ENCODE results near the gene PRR18. TPM values are rescaled to one million over a fixed set of nuclear protein-coding genes. Genes with fewer than 3 reads are reported as not detected.

PRR18 gene
- total and polyA plus RNA-seq, 2 donors: 0.05 to 0.09 TPM

DNA sequence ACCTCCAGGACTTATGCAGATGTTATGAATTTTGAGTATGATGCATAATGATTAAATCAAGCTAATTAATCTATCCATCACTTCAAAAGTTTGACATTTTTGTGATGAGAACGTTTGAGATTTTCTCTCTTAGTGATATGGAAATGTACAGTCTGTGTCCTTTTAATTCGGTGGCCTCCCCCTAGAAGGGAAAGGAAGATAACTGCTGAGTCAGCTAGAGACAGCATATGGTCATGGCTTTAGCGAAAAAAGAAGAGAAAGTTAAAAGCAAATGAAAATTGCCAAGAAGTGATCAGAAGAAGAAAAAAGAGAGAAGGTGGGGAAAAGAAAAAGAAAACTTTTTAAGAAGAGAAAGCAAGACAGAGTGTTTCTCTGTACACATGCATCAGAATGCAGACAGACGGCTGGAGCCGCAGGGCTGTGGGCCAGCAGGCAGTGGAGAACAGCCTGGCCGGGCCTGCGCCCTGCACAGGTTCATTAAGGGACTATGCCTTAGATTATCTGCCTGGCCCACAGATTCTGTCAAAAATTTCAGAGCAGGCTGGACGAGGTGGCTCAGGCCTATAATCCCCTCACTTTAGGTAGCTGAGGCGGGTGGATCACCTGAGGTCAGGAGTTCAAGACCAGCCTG lies 7.7 kb downstream of the PRR18 start:
- Histone ChIP-seq H3K27me3 (ENCODE audit: control insufficient read depth in 2 of 2, insufficient read depth in 1 of 2, low read length in 1 of 2) (peaks cover 1 to 6% of the 10 kb centered on the region in 2 donors), H3K27ac (ENCODE audit: low read depth in 1 of 2, low read length in 1 of 2) (no peak overlapping the region), H3K4me1 (ENCODE audit: control insufficient read depth in 2 of 2, insufficient read depth in 2 of 2, low read length in 2 of 2) (no peaks in the 10 kb centered on the region), H3K36me3 (ENCODE audit: control insufficient read depth in 2 of 2, insufficient read depth in 2 of 2, low read length in 1 of 2) (no peaks in the 10 kb centered on the region), H3K4me3 (ENCODE audit: low read length in 2 of 2) (no peak overlapping the region), H3K9me3 (ENCODE audit: control insufficient read depth in 2 of 2, insufficient read depth in 1 of 2, low read length in 1 of 2) (no peaks in the 10 kb centered on the region)
- DNase-seq (ENCODE audit: low read depth in 6 of 9, low spot score in 9 of 9): no peak
- WGBS: 95% methylated on average over 9 of the region's 9 CpGs

DNA sequence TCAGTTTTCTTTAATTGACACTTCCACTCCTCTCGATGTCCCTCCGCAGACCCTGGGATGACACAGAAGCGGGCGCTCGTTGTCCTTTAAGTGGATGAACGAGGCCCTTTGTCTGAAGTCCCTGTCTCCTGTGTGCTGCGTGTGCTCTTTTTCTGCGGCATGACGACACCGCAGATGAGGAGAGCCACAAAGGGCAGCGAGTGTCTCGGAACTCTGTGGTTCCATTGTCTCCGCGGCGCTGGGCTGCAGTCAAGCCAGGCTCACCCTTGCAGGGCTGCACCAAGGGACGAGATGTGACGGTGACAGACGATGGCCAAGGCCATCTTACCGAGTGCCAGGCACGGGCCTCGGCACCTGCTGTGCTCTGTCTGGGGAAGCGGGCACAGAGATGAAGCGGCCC lies 10.6 kb downstream of the PRR18 start:
- H3K36me3 ChIP-seq (ENCODE audit: control insufficient read depth in 2 of 2, insufficient read depth in 2 of 2, low read length in 1 of 2): no peaks in the 10 kb centered on the region
- WGBS: 98% methylated on average over 23 of the region's 23 CpGs
- no peak overlapping the region for H3K4me3 ChIP-seq (ENCODE audit: low read length in 2 of 2)
- no peaks in the 10 kb centered on the region for H3K9me3 ChIP-seq (ENCODE audit: control insufficient read depth in 2 of 2, insufficient read depth in 1 of 2, low read length in 1 of 2)
- peaks cover 0 to 9% of the 10 kb centered on the region in 2 donors for H3K4me1 ChIP-seq (ENCODE audit: control insufficient read depth in 2 of 2, insufficient read depth in 2 of 2, low read length in 2 of 2)
- H3K27me3 ChIP-seq (ENCODE audit: control insufficient read depth in 2 of 2, insufficient read depth in 1 of 2, low read length in 1 of 2): no peaks in the 10 kb centered on the region
- no peak for DNase-seq (ENCODE audit: low read depth in 6 of 9, low spot score in 9 of 9)
- no peak overlapping the region for H3K27ac ChIP-seq (ENCODE audit: low read depth in 1 of 2, low read length in 1 of 2)

DNA sequence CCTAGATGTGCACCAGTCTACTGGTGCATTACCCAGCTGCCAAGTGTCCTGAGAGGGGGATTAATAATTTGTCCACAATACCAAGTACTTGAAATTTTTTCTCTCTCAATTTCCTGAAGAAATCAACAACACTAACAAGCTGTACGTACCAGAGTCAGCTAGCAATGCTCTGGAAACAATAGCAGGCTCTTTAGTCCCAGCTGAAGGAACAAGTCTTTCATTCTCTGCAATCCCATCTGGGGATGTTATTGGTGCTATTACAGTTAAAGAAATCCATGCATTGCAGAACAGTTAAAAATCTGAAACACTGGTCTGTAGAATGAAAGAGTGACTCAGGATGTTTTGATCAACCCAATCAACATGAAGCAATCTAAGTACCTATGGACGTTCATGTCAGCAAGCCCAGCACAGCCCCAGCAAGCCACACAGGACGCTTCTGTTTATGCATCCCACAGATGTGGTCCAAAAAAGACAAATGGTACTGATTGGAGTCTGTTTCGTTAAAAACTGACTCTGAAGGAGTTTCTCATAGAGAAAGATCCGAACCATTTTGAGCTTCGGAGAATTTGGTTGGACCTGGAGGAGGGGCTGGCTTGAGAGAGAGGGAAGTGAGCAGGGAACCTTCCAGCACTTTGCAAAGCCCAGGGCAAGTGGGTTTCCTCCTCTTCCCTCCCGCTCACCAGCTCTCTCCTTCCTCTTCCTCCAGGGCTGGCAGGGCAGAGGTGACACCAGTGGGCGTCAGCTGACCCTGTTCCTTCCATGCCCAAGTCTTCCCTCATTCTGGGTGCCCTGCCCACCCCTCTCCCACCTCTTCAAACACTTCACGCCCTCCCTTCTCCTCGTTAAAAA lies 11.9 kb downstream of the PRR18 start:
- Histone ChIP-seq H3K36me3 (ENCODE audit: control insufficient read depth in 2 of 2, insufficient read depth in 2 of 2, low read length in 1 of 2) (no peaks in the 10 kb centered on the region), H3K4me3 (ENCODE audit: low read length in 2 of 2) (no peak overlapping the region), H3K27ac (ENCODE audit: low read depth in 1 of 2, low read length in 1 of 2) (no peak overlapping the region), H3K27me3 (ENCODE audit: control insufficient read depth in 2 of 2, insufficient read depth in 1 of 2, low read length in 1 of 2) (no peaks in the 10 kb centered on the region), H3K9me3 (ENCODE audit: control insufficient read depth in 2 of 2, insufficient read depth in 1 of 2, low read length in 1 of 2) (no peaks in the 10 kb centered on the region), H3K4me1 (ENCODE audit: control insufficient read depth in 2 of 2, insufficient read depth in 2 of 2, low read length in 2 of 2) (peaks cover 0 to 9% of the 10 kb centered on the region in 2 donors)
- WGBS: 86% methylated on average over 10 of the region's 10 CpGs
- DNase-seq (ENCODE audit: low read depth in 6 of 9, low spot score in 9 of 9): no peak

DNA sequence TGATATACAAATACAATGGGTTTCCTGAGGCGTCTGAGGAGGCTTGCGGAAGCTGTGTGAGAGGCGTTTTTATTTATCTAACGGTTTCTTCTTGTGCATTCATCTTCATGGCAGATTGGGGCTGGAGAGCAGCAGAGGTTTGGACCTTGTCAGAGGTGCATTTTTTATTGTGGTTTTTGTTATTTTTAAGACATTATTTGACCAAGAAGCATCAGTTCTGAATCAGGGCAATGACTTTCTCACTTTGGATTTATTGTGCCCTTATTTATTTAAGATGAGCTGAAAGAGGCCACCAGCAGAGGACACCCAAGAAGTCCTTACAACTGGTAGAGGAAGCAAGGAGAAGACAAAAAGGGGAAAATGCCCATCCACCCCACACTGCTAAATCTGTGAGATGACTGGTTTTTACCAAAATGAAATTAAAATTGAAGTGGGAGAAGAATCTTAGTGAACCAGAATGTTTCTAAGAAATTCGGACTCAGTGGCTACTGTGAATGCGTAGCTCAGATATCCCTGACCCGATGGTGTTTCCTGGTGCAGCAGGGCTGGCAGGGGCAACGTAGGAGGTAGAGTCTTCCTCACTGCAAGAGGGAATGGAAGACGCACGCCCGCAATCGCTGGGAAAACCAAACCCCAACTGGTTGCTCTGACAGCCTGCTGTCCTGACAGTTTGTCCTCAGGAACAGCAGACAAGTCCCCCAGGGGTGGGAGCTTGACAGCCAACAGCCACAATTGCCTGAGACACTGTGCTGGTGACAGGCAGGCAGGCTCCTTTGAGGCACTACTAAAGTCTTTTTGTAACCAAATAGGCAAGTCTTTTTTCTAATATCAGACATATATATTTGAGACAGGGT lies 14.2 kb downstream of the PRR18 start:
- DNase-seq (ENCODE audit: low read depth in 6 of 9, low spot score in 9 of 9): no peak
- H3K36me3 ChIP-seq (ENCODE audit: control insufficient read depth in 2 of 2, insufficient read depth in 2 of 2, low read length in 1 of 2): no peaks in the 10 kb centered on the region
- no peak overlapping the region for H3K27ac ChIP-seq (ENCODE audit: low read depth in 1 of 2, low read length in 1 of 2)
- no peaks in the 10 kb centered on the region for H3K27me3 ChIP-seq (ENCODE audit: control insufficient read depth in 2 of 2, insufficient read depth in 1 of 2, low read length in 1 of 2)
- H3K9me3 ChIP-seq (ENCODE audit: control insufficient read depth in 2 of 2, insufficient read depth in 1 of 2, low read length in 1 of 2): no peaks in the 10 kb centered on the region
- WGBS: 89% methylated on average over 12 of the region's 12 CpGs
- no peak overlapping the region for H3K4me3 ChIP-seq (ENCODE audit: low read length in 2 of 2)
- H3K4me1 ChIP-seq (ENCODE audit: control insufficient read depth in 2 of 2, insufficient read depth in 2 of 2, low read length in 2 of 2): peaks cover 0 to 9% of the 10 kb centered on the region in 2 donors

DNA sequence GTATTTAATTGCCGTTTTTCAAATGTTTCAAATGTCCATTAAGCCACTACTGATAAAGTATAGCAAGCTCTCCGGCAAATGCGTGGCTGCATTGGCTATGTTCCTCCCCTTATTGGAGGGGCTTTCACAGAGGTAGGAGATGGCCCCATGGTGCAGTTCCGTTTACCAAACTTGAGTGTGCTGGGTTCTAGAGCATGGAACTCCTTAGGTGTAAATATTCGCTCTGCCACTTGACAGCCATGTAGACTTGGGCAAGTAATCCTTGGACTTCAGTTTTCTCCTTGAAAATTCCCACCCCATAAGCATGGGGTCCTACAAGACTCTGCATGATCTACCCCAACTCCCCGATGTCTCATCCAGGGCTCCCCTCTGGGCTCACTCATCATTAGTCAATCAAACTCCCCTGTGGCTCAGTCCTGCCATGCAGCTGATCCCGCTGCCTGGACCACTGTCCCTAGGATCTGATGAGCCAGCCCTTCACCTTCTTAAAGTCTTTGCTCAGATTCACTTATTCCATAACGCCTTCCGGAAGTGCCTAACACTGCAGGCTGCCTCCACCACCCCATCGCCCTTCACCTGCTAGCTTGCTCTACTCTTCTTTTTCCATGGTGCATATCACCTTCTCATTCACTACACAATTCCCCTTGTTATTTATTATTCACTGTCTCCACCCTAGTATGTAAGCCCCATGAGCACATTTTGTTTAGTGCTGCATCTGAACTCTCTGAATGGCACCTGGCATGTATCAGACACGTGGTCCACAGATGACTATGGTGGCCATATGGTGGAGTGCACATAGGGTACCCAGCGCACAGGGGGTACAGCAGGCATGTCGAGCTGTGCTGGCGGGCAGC lies 18.8 kb downstream of the PRR18 start:
- no peak overlapping the region for H3K4me3 ChIP-seq (ENCODE audit: low read length in 2 of 2)
- peak in 6 of 9 donors; percentile 34 to 68 (median 44) for DNase-seq (ENCODE audit: low read depth in 6 of 9, low spot score in 9 of 9)
- no peak overlapping the region for H3K27ac ChIP-seq (ENCODE audit: low read depth in 1 of 2, low read length in 1 of 2)
- peaks cover 0 to 5% of the 10 kb centered on the region in 2 donors for H3K4me1 ChIP-seq (ENCODE audit: control insufficient read depth in 2 of 2, insufficient read depth in 2 of 2, low read length in 2 of 2)
- H3K27me3 ChIP-seq (ENCODE audit: control insufficient read depth in 2 of 2, insufficient read depth in 1 of 2, low read length in 1 of 2): peaks cover 0 to 6% of the 10 kb centered on the region in 2 donors
- no peaks in the 10 kb centered on the region for H3K36me3 ChIP-seq (ENCODE audit: control insufficient read depth in 2 of 2, insufficient read depth in 2 of 2, low read length in 1 of 2)
- H3K9me3 ChIP-seq (ENCODE audit: control insufficient read depth in 2 of 2, insufficient read depth in 1 of 2, low read length in 1 of 2): no peaks in the 10 kb centered on the region
- WGBS: 97% methylated on average over 14 of the region's 14 CpGs

DNA sequence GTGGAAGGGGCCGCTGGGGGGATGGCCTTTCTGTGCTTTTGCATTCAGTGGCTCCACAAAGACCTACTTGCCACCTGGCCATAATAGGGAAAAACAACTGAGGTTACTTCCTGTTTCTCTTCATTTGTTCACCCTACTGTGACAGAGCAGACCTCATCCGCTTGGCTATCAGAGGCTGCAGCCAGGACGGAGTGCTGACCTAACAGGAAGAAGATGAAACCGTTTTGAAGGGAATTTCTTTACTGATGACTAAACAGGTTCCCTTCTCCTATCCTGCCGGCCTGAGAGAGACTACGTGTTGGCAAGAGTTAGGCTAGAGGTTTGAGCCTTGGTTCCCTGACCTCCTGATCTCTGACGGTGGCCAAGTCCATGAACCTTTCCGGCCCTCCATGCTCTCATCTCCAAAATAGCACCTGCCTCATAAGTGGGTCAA lies 21.3 kb downstream of the PRR18 start:
- no peak overlapping the region for H3K27ac ChIP-seq (ENCODE audit: low read depth in 1 of 2, low read length in 1 of 2)
- H3K9me3 ChIP-seq (ENCODE audit: control insufficient read depth in 2 of 2, insufficient read depth in 1 of 2, low read length in 1 of 2): no peaks in the 10 kb centered on the region
- H3K36me3 ChIP-seq (ENCODE audit: control insufficient read depth in 2 of 2, insufficient read depth in 2 of 2, low read length in 1 of 2): no peaks in the 10 kb centered on the region
- peaks cover 0 to 18% of the 10 kb centered on the region in 2 donors for H3K27me3 ChIP-seq (ENCODE audit: control insufficient read depth in 2 of 2, insufficient read depth in 1 of 2, low read length in 1 of 2)
- 72% methylated on average over 8 of the region's 8 CpGs for WGBS
- DNase-seq (ENCODE audit: low read depth in 6 of 9, low spot score in 9 of 9): peak in 3 of 9 donors; percentile 26 to 59 (median 37)
- no peaks in the 10 kb centered on the region for H3K4me1 ChIP-seq (ENCODE audit: control insufficient read depth in 2 of 2, insufficient read depth in 2 of 2, low read length in 2 of 2)
- H3K4me3 ChIP-seq (ENCODE audit: low read length in 2 of 2): no peak overlapping the region

DNA sequence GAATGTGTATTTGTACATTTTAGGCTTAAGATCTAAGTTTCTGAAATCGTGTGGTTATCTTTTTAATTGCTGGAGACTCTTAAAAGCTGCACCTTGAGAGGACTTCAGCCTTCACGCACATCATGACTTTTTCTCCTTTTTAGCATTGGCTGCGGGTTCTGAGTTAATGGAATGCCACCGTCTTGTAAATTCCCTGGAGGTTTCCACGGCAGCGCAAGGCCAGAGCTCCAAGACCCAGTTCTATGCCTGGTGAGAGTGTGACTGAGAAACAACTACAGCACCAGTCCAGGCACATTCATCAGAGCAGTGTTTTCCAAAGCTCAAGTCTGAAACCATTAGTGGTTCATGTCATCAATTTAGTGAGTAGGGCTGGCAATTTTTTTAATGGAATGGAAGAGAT lies 23.0 kb downstream of the PRR18 start:
- Histone ChIP-seq H3K9me3 (ENCODE audit: control insufficient read depth in 2 of 2, insufficient read depth in 1 of 2, low read length in 1 of 2) (no peaks in the 10 kb centered on the region), H3K36me3 (ENCODE audit: control insufficient read depth in 2 of 2, insufficient read depth in 2 of 2, low read length in 1 of 2) (no peaks in the 10 kb centered on the region), H3K27ac (ENCODE audit: low read depth in 1 of 2, low read length in 1 of 2) (no peak overlapping the region), H3K4me1 (ENCODE audit: control insufficient read depth in 2 of 2, insufficient read depth in 2 of 2, low read length in 2 of 2) (no peaks in the 10 kb centered on the region), H3K4me3 (ENCODE audit: low read length in 2 of 2) (no peak overlapping the region), H3K27me3 (ENCODE audit: control insufficient read depth in 2 of 2, insufficient read depth in 1 of 2, low read length in 1 of 2) (peaks cover 0 to 23% of the 10 kb centered on the region in 2 donors)
- 92% methylated on average over 6 of the region's 6 CpGs for WGBS
- no peak for DNase-seq (ENCODE audit: low read depth in 6 of 9, low spot score in 9 of 9)

DNA sequence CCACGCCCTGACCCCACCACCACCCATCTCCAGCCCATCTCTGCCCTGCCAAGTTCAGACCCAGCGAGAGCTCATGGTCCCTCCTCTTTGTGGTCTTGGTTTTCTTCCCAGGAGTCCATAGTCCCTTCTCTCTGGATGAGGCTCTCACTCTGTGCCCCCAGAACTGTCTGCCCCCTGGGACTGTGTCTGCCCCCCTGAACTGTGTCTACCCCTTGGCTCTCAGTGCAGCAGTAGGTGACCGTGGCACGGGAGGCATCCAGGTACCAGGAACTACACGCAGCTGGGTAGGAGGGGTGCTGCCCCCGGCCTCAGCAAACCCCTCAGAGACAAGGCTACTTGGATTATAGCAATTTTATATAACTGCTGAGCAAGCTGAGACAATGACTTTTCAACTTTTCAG lies 23.6 kb downstream of the PRR18 start:
- 95% methylated on average over 6 of the region's 6 CpGs for WGBS
- no peak for DNase-seq (ENCODE audit: low read depth in 6 of 9, low spot score in 9 of 9)
- no peaks in the 10 kb centered on the region for H3K4me1 ChIP-seq (ENCODE audit: control insufficient read depth in 2 of 2, insufficient read depth in 2 of 2, low read length in 2 of 2)
- peaks cover 0 to 23% of the 10 kb centered on the region in 2 donors for H3K27me3 ChIP-seq (ENCODE audit: control insufficient read depth in 2 of 2, insufficient read depth in 1 of 2, low read length in 1 of 2)
- no peaks in the 10 kb centered on the region for H3K36me3 ChIP-seq (ENCODE audit: control insufficient read depth in 2 of 2, insufficient read depth in 2 of 2, low read length in 1 of 2)
- no peak overlapping the region for H3K27ac ChIP-seq (ENCODE audit: low read depth in 1 of 2, low read length in 1 of 2)
- no peak overlapping the region for H3K4me3 ChIP-seq (ENCODE audit: low read length in 2 of 2)
- no peaks in the 10 kb centered on the region for H3K9me3 ChIP-seq (ENCODE audit: control insufficient read depth in 2 of 2, insufficient read depth in 1 of 2, low read length in 1 of 2)
